Measurements from ENCODE around the gene GTPBP10. TPM values are rescaled to one million over a fixed set of nuclear protein-coding genes. Genes with fewer than 3 reads are reported as not detected.
"Not testable (repeated sequence)": the region's sequence is repeated elsewhere in the genome, so short reads cannot be mapped to it uniquely, and the experiment has no call there.

GTPBP10 gene
- total and polyA plus RNA-seq, 2 experiments from 2014 or later: 11.2 to 13.1 TPM

GRCh38 chr7:90349305-90349704, 2.8 kb downstream of the GTPBP10 start:
- Histone ChIP-seq H3K36me3 (replicated peaks; ENCODE audit: insufficient read depth, low read depth) (no peaks in the 10 kb centered on the region), H3K9me3 (ENCODE audit: low read depth) (no peaks in the 10 kb centered on the region), H3K4me2 (no peak overlapping the region), H3K27ac (no peak overlapping the region), H3K4me1 (ENCODE audit: insufficient read depth) (no peaks in the 10 kb centered on the region), H3K27me3 (no peaks in the 10 kb centered on the region), H3K9me2 (replicated peaks; ENCODE audit: insufficient read depth) (no peaks in the 10 kb centered on the region), H3K79me2 (peaks cover 64% of the 10 kb centered on the region), H2AFZ (no peak overlapping the region), H4K20me1 (ENCODE audit: insufficient read depth, poor library complexity, severe bottlenecking) (no peaks in the 10 kb centered on the region), H3K4me3 (no peak overlapping the region)
- WGBS (ENCODE audit: low lambda C conversion rate, missing lambda C conversion rate): 56% methylated on average over 4 of the region's 4 CpGs
- no peak for TF ChIP-seq EZH2 (IDR thresholded peaks at IDR 0.05; ENCODE audit: borderline replicate concordance)
- TF ChIP-seq EZH2phosphoT487 (IDR thresholded peaks at IDR 0.05; ENCODE audit: low read depth, severe bottlenecking, unreplicated experiment): no peak
- TF ChIP-seq, protein P1, sequence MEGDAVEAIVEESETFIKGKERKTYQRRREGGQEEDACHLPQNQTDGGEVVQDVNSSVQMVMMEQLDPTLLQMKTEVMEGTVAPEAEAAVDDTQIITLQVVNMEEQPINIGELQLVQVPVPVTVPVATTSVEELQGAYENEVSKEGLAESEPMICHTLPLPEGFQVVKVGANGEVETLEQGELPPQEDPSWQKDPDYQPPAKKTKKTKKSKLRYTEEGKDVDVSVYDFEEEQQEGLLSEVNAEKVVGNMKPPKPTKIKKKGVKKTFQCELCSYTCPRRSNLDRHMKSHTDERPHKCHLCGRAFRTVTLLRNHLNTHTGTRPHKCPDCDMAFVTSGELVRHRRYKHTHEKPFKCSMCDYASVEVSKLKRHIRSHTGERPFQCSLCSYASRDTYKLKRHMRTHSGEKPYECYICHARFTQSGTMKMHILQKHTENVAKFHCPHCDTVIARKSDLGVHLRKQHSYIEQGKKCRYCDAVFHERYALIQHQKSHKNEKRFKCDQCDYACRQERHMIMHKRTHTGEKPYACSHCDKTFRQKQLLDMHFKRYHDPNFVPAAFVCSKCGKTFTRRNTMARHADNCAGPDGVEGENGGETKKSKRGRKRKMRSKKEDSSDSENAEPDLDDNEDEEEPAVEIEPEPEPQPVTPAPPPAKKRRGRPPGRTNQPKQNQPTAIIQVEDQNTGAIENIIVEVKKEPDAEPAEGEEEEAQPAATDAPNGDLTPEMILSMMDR (IDR thresholded peaks at IDR 0.05; ENCODE audit: poor library complexity): no peak
- no peak for DNase-seq (ENCODE audit: low spot score)

DNA sequence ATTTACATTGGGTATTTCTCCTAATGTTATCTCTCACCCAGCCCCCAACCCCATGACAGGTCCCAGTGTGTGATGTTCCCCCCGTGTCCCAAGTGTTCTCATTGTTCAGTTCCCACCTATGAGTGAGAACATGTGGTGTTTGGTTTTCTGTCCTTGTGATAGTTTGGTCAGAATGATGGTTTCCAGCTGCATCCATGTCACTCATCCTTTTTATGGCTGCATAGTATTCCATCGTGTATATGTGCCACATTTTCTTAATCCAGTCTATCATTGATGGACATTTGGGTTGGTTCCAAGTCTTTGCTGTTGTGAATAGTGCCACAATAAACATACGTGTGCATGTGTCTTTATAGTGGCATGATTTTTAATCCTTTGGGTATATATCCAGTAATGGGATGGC, 3.5 kb downstream of the GTPBP10 start:
- not testable (repeated sequence) for H3K36me3 ChIP-seq (replicated peaks; ENCODE audit: insufficient read depth, low read depth); H2AFZ ChIP-seq; H3K4me1 ChIP-seq (ENCODE audit: insufficient read depth); H3K4me2 ChIP-seq; H3K9me2 ChIP-seq (replicated peaks; ENCODE audit: insufficient read depth); H3K27me3 ChIP-seq; H3K4me3 ChIP-seq; H3K27ac ChIP-seq; H4K20me1 ChIP-seq (ENCODE audit: insufficient read depth, poor library complexity, severe bottlenecking); H3K9me3 ChIP-seq (ENCODE audit: low read depth); DNase-seq (ENCODE audit: low spot score)
- WGBS (ENCODE audit: low lambda C conversion rate, missing lambda C conversion rate): 93% methylated on average over 3 of the region's 3 CpGs
- H3K79me2 ChIP-seq: peaks cover 64% of the 10 kb centered on the region

DNA sequence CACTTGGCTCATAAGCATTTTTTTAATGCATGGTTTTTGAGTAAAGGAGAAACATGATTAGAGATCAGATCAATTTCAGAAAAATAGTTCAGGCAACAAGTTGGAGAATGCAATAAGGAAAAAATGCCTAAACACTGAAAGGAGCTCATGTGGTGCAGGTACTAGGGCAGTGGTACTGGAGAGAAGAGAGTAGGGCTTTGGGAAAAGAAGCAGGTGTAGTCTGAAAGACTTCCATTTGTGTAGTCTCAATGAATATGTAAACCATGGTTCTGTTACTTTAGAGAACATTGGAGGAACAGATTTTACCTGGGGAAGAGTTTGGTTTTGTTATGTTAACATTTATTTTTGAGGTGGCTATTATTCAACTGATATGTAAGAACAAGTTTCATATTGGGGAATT, 5.5 kb downstream of the GTPBP10 start:
- Histone ChIP-seq H2AFZ (no peak overlapping the region), H3K9me2 (replicated peaks; ENCODE audit: insufficient read depth) (no peaks in the 10 kb centered on the region), H3K4me3 (no peak overlapping the region), H3K4me1 (ENCODE audit: insufficient read depth) (no peaks in the 10 kb centered on the region), H3K4me2 (no peak overlapping the region), H3K27me3 (no peaks in the 10 kb centered on the region), H3K79me2 (peaks cover 63% of the 10 kb centered on the region), H3K27ac (no peak overlapping the region), H3K9me3 (ENCODE audit: low read depth) (no peaks in the 10 kb centered on the region), H4K20me1 (ENCODE audit: insufficient read depth, poor library complexity, severe bottlenecking) (no peaks in the 10 kb centered on the region), H3K36me3 (replicated peaks; ENCODE audit: insufficient read depth, low read depth) (no peaks in the 10 kb centered on the region)
- no peak for TF ChIP-seq EZH2 (IDR thresholded peaks at IDR 0.05; ENCODE audit: borderline replicate concordance)
- TF ChIP-seq, protein P1 (IDR thresholded peaks at IDR 0.05; ENCODE audit: poor library complexity): no peak
- no peak for TF ChIP-seq EZH2phosphoT487 (IDR thresholded peaks at IDR 0.05; ENCODE audit: low read depth, severe bottlenecking, unreplicated experiment)
- no peak for DNase-seq (ENCODE audit: low spot score)

- no peaks in the 10 kb centered on the region for H3K79me2 ChIP-seq
- no peaks in the 10 kb centered on the region for H4K20me1 ChIP-seq (ENCODE audit: insufficient read depth, poor library complexity, severe bottlenecking)
- DNase-seq (ENCODE audit: low spot score): no peak
- H3K9me2 ChIP-seq (replicated peaks; ENCODE audit: insufficient read depth): no peaks in the 10 kb centered on the region
- H3K4me1 ChIP-seq (ENCODE audit: insufficient read depth): no peaks in the 10 kb centered on the region
- no peak overlapping the region for H3K4me3 ChIP-seq
- H3K36me3 ChIP-seq (replicated peaks; ENCODE audit: insufficient read depth, low read depth): no peaks in the 10 kb centered on the region
- H3K27ac ChIP-seq: no peak overlapping the region
- 91% methylated on average over 1 of the region's 1 CpG for WGBS (ENCODE audit: low lambda C conversion rate, missing lambda C conversion rate)
- TF ChIP-seq EZH2 (IDR thresholded peaks at IDR 0.05; ENCODE audit: borderline replicate concordance) (no peak), EZH2phosphoT487 (IDR thresholded peaks at IDR 0.05; ENCODE audit: low read depth, severe bottlenecking, unreplicated experiment) (no peak)
- TF ChIP-seq, protein P1 (IDR thresholded peaks at IDR 0.05; ENCODE audit: poor library complexity): no peak
- no peaks in the 10 kb centered on the region for H3K27me3 ChIP-seq
- H3K4me2 ChIP-seq: no peak overlapping the region
- H2AFZ ChIP-seq: no peak overlapping the region
- no peaks in the 10 kb centered on the region for H3K9me3 ChIP-seq (ENCODE audit: low read depth)
Observed at GRCh38 chr7:90383422-90383821, 36.9 kb downstream of the GTPBP10 start.

Measured in hepatocyte (in vitro differentiated cells).